SK-N-SH treated with all-trans-retinoic acid at 6 μM for 48 hours (cell line): ENCODE measurements around the gene DCLK2.

Source experiments
- ATAC-seq: fragments of 200-7000 bp; cut with Tn5 transposase; 3 replicates; pipeline ENCODE4 v1.9.1; 2020; ENCODE audit warnings: mild to moderate bottlenecking, moderate library complexity
- ARNTL ChIP-seq: fragments of 450-650 bp; formaldehyde crosslinking; IDR thresholded peaks from 2 replicates; pipeline ENCODE4 v1.5.0; 2020; ENCODE audit warnings: low read depth, mild to moderate bottlenecking, moderate library complexity, borderline replicate concordance
- BACH2 ChIP-seq: fragments of 250-450 bp; sonication (Bioruptor Pico); IDR thresholded peaks from 2 replicates; pipeline ENCODE4 v1.9.0; 2021; ENCODE audit warnings: mild to moderate bottlenecking, borderline replicate concordance
- CSDC2 ChIP-seq: fragments of 250-450 bp; sonication (Bioruptor Pico); IDR thresholded peaks from 2 replicates; pipeline ENCODE4 v1.5.0; 2020; ENCODE audit warnings: mild to moderate bottlenecking, moderate library complexity
- GLIS3 ChIP-seq: fragments of 250-450 bp; sonication (Bioruptor Pico); IDR thresholded peaks from 2 replicates; pipeline ENCODE4 v1.5.0; 2020; ENCODE audit warnings: mild to moderate bottlenecking, moderate library complexity
- ISL1 ChIP-seq: fragments of 250-450 bp; sonication (Bioruptor Pico); IDR thresholded peaks from 2 replicates; pipeline ENCODE4 v2.1.2; 2022; ENCODE audit warnings: mild to moderate bottlenecking, moderate library complexity
- OSR1 ChIP-seq: fragments of 250-450 bp; sonication (Bioruptor Pico); IDR thresholded peaks from 2 replicates; pipeline ENCODE4 v1.8.0; 2022; ENCODE audit warnings: moderate library complexity, mild to moderate bottlenecking, inconsistent platforms
- PPARA ChIP-seq: fragments of 250-450 bp; sonication (Bioruptor Pico); IDR thresholded peaks from 2 replicates; pipeline ENCODE4 v1.5.0; 2020; ENCODE audit warnings: mild to moderate bottlenecking, borderline replicate concordance
- RARB ChIP-seq: fragments of 250-450 bp; sonication (Bioruptor Pico); IDR thresholded peaks from 2 replicates; pipeline ENCODE4 v1.8.0; 2021; ENCODE audit warnings: mild to moderate bottlenecking, moderate library complexity
- SNAI2 ChIP-seq: fragments of 250-450 bp; sonication (Bioruptor Pico); IDR thresholded peaks from 2 replicates; pipeline ENCODE4 v1.5.0; 2020; ENCODE audit warnings: mild to moderate bottlenecking, moderate library complexity
- TCF4 ChIP-seq: fragments of 250-450 bp; sonication (Bioruptor Pico); IDR thresholded peaks from 2 replicates; pipeline ENCODE4 v1.8.0; 2021; ENCODE audit warnings: mild to moderate bottlenecking, moderate library complexity, borderline replicate concordance
- TOX ChIP-seq: fragments of 250-450 bp; sonication (Bioruptor Pico); IDR thresholded peaks from 2 replicates; pipeline ENCODE4 v1.8.0; 2021; ENCODE audit warnings: mild to moderate bottlenecking, moderate library complexity, borderline replicate concordance
- ZC3H10 ChIP-seq: fragments of 250-450 bp; sonication (Bioruptor Pico); IDR thresholded peaks from 2 replicates; pipeline ENCODE4 v1.5.1; 2021; ENCODE audit warnings: mild to moderate bottlenecking, moderate library complexity
- ZFP30 ChIP-seq: fragments of 450-650 bp; formaldehyde crosslinking; IDR thresholded peaks from 2 replicates; pipeline ENCODE4 v1.5.0; 2022; ENCODE audit warnings: mild to moderate bottlenecking, moderate library complexity
- ZNF565 ChIP-seq: fragments of 450-650 bp; formaldehyde crosslinking; conservative IDR thresholded peaks from 2 replicates; pipeline ENCODE4 v1.5.0; 2020; ENCODE audit warnings: low read depth, mild to moderate bottlenecking, moderate library complexity
- TF ChIP-seq, protein P1 (sequence below): fragments of 250-450 bp; sonication (Bioruptor Pico); IDR thresholded peaks from 2 replicates; pipeline ENCODE4 v1.8.0; 2021; ENCODE audit warnings: low read depth, mild to moderate bottlenecking, moderate library complexity, borderline replicate concordance
- TF ChIP-seq, protein P2 (sequence below): fragments of 250-450 bp; sonication (Bioruptor Pico); IDR thresholded peaks from 2 replicates; pipeline ENCODE4 v1.5.1; 2020; ENCODE audit warnings: low read depth, mild to moderate bottlenecking, moderate library complexity
- TF ChIP-seq, protein P3 (sequence below): fragments of 250-450 bp; sonication (Bioruptor Pico); IDR thresholded peaks from 2 replicates; pipeline ENCODE4 v1.5.1; 2021; ENCODE audit warnings: mild to moderate bottlenecking, moderate library complexity
- TF ChIP-seq, protein P4 (sequence below): fragments of 250-450 bp; sonication (Bioruptor Pico); IDR thresholded peaks from 2 replicates; pipeline ENCODE4 v1.8.0; 2020; ENCODE audit warnings: mild to moderate bottlenecking, moderate library complexity, borderline replicate concordance
- TF ChIP-seq, protein P5 (sequence below): fragments of 250-450 bp; sonication (Bioruptor Pico); IDR thresholded peaks from 2 replicates; pipeline ENCODE4 v1.5.0; 2020; ENCODE audit warnings: mild to moderate bottlenecking, moderate library complexity

The DCLK2 gene

DNA sequence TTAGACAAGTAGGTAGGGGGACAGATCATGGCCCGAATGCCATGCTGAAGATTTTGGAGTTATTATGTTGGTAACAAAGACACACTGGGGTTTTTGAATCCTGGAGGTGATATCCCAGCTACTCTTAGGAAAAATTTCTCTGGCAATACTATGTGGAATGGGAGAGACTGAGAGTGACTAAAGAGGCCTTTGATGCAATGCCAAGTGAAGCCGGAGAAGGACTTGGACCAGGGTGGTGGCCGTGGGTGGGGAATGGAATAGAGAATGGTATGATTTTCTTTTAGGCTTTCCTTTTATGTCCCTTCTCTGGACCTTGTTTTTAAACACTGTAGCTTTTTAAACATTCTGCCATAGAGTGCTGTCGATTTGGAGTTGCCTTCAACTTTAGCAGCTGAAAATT, 141.6 kb downstream of the DCLK2 start:
- no peak for ATAC-seq

GRCh38 chr4:150224896-150225591, 146.8 kb downstream of the DCLK2 start:
- ATAC-seq = peak; percentile 77
- TF ChIP-seq, protein P1, sequence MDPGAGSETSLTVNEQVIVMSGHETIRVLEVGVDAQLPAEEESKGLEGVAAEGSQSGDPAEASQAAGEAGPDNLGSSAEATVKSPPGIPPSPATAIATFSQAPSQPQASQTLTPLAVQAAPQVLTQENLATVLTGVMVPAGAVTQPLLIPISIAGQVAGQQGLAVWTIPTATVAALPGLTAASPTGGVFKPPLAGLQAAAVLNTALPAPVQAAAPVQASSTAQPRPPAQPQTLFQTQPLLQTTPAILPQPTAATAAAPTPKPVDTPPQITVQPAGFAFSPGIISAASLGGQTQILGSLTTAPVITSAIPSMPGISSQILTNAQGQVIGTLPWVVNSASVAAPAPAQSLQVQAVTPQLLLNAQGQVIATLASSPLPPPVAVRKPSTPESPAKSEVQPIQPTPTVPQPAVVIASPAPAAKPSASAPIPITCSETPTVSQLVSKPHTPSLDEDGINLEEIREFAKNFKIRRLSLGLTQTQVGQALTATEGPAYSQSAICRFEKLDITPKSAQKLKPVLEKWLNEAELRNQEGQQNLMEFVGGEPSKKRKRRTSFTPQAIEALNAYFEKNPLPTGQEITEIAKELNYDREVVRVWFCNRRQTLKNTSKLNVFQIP (CRISPR knock-in tag) = no peak
- TF ChIP-seq, protein P2, sequence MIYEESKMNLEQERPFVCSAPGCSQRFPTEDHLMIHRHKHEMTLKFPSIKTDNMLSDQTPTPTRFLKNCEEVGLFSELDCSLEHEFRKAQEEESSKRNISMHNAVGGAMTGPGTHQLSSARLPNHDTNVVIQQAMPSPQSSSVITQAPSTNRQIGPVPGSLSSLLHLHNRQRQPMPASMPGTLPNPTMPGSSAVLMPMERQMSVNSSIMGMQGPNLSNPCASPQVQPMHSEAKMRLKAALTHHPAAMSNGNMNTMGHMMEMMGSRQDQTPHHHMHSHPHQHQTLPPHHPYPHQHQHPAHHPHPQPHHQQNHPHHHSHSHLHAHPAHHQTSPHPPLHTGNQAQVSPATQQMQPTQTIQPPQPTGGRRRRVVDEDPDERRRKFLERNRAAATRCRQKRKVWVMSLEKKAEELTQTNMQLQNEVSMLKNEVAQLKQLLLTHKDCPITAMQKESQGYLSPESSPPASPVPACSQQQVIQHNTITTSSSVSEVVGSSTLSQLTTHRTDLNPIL (CRISPR knock-in tag) = no peak
- TF ChIP-seq ISL1 = no peak
- TF ChIP-seq ZFP30 (CRISPR knock-in tag) = no peak
- no peak for TF ChIP-seq ZC3H10 (CRISPR knock-in tag)
- TF ChIP-seq, protein P3, sequence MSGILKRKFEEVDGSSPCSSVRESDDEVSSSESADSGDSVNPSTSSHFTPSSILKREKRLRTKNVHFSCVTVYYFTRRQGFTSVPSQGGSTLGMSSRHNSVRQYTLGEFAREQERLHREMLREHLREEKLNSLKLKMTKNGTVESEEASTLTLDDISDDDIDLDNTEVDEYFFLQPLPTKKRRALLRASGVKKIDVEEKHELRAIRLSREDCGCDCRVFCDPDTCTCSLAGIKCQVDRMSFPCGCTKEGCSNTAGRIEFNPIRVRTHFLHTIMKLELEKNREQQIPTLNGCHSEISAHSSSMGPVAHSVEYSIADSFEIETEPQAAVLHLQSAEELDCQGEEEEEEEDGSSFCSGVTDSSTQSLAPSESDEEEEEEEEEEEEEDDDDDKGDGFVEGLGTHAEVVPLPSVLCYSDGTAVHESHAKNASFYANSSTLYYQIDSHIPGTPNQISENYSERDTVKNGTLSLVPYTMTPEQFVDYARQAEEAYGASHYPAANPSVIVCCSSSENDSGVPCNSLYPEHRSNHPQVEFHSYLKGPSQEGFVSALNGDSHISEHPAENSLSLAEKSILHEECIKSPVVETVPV (CRISPR knock-in tag) = no peak
- no peak for TF ChIP-seq PPARA (CRISPR knock-in tag)
- TF ChIP-seq SNAI2 = no peak
- TF ChIP-seq RARB (CRISPR knock-in tag) = no peak
- TF ChIP-seq ZNF565 (CRISPR knock-in tag) = no peak
- TF ChIP-seq, protein P4, sequence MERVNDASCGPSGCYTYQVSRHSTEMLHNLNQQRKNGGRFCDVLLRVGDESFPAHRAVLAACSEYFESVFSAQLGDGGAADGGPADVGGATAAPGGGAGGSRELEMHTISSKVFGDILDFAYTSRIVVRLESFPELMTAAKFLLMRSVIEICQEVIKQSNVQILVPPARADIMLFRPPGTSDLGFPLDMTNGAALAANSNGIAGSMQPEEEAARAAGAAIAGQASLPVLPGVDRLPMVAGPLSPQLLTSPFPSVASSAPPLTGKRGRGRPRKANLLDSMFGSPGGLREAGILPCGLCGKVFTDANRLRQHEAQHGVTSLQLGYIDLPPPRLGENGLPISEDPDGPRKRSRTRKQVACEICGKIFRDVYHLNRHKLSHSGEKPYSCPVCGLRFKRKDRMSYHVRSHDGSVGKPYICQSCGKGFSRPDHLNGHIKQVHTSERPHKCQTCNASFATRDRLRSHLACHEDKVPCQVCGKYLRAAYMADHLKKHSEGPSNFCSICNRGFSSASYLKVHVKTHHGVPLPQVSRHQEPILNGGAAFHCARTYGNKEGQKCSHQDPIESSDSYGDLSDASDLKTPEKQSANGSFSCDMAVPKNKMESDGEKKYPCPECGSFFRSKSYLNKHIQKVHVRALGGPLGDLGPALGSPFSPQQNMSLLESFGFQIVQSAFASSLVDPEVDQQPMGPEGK (CRISPR knock-in tag) = no peak
- no peak for TF ChIP-seq OSR1
- TF ChIP-seq TCF4 (CRISPR knock-in tag) = no peak

More for the DNA sequence above, 141.6 kb downstream of the DCLK2 start:
- no peak for TF ChIP-seq ARNTL (CRISPR knock-in tag)
- no peak for TF ChIP-seq ZNF565 (CRISPR knock-in tag)
- no peak for TF ChIP-seq ZC3H10 (CRISPR knock-in tag)
- TF ChIP-seq CSDC2 (CRISPR knock-in tag) = no peak
- no peak for TF ChIP-seq TOX (CRISPR knock-in tag)
- TF ChIP-seq ZFP30 (CRISPR knock-in tag) = no peak
- no peak for TF ChIP-seq OSR1
- TF ChIP-seq BACH2 = no peak

GRCh38 chr4:150229520-150229919, 151.3 kb downstream of the DCLK2 start:
- TF ChIP-seq, protein P5, sequence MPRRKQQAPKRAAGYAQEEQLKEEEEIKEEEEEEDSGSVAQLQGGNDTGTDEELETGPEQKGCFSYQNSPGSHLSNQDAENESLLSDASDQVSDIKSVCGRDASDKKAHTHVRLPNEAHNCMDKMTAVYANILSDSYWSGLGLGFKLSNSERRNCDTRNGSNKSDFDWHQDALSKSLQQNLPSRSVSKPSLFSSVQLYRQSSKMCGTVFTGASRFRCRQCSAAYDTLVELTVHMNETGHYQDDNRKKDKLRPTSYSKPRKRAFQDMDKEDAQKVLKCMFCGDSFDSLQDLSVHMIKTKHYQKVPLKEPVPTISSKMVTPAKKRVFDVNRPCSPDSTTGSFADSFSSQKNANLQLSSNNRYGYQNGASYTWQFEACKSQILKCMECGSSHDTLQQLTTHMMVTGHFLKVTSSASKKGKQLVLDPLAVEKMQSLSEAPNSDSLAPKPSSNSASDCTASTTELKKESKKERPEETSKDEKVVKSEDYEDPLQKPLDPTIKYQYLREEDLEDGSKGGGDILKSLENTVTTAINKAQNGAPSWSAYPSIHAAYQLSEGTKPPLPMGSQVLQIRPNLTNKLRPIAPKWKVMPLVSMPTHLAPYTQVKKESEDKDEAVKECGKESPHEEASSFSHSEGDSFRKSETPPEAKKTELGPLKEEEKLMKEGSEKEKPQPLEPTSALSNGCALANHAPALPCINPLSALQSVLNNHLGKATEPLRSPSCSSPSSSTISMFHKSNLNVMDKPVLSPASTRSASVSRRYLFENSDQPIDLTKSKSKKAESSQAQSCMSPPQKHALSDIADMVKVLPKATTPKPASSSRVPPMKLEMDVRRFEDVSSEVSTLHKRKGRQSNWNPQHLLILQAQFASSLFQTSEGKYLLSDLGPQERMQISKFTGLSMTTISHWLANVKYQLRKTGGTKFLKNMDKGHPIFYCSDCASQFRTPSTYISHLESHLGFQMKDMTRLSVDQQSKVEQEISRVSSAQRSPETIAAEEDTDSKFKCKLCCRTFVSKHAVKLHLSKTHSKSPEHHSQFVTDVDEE (CRISPR knock-in tag) = no peak
- TF ChIP-seq, protein P2 (CRISPR knock-in tag) = peak; percentile 61
- TF ChIP-seq GLIS3 (CRISPR knock-in tag) = no peak
- TF ChIP-seq ISL1 = peak; percentile 92
- TF ChIP-seq ZC3H10 (CRISPR knock-in tag) = no peak
- TF ChIP-seq PPARA (CRISPR knock-in tag) = no peak
- ATAC-seq = peak; percentile 38
